GM12873 (cell line): ENCODE measurements around the gene YPEL2.
A peak's percentile ranks its signal among the peaks of the same experiment; 100 is the strongest.

Experiments
- CTCF ChIP-seq: IDR thresholded peaks from 2 replicates; pipeline ENCODE4 v1.5.1; 2012; ENCODE audit warnings: low read depth, mild to moderate bottlenecking, moderate library complexity, low read length, control low read depth; ENCODE audit not compliant: insufficient read depth; ENCODE audit errors: missing control alignments

YPEL2 gene

GRCh38 chr17:59332749-59333377, 1.4 kb downstream of the YPEL2 start:
- TF ChIP-seq CTCF: peak; percentile 1

GRCh38 chr17:59333836-59334235, 2.4 kb downstream of the YPEL2 start:
- no peak for TF ChIP-seq CTCF

GRCh38 chr17:59335685-59336084, 4.2 kb downstream of the YPEL2 start:
- TF ChIP-seq CTCF: no peak

GRCh38 chr17:59337741-59338299, 6.4 kb downstream of the YPEL2 start:
- TF ChIP-seq CTCF: no peak

GRCh38 chr17:59338498-59338897, 7.0 kb downstream of the YPEL2 start:
- no peak for TF ChIP-seq CTCF

- no peak for TF ChIP-seq CTCF
Measured at GRCh38 chr17:59341922-59342321, 10.5 kb downstream of the YPEL2 start.

- no peak for TF ChIP-seq CTCF
Measured at GRCh38 chr17:59342681-59343131, 11.3 kb downstream of the YPEL2 start.
